Measurements from ENCODE around the gene FBXO36.

DNA sequence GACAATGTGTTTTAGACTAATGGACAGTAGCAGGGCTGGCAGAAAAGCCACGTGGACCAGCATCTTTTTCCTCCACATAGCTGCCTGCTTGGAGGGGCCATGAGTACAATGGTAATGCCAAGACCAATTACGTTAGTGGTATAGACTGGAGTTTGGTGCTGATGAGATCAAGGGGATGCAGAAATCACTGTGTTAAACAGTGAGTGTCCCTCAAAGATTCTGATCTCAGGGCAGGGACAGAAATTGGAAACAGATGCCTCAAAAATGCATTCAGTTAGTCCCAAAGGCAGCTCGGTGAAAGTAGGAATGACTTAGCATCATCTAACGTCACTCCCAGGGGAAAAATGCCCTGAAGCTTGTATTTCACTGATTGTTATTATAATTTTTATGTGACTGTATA, 74.0 kb downstream of the FBXO36 start:
- no peak for TF ChIP-seq NANOG (IDR thresholded peaks at IDR 0.05; ENCODE audit: borderline replicate concordance)
- no peak for TF ChIP-seq CTCF (conservative IDR thresholded peaks at IDR 0.05; ENCODE audit: low read depth in 2 of 2)
